ENCODE data around the gene ZGLP1.
"Not testable (repeated sequence)": the region's sequence is repeated elsewhere in the genome, so short reads cannot be mapped to it uniquely, and the experiment has no call there.

ZGLP1 gene

GRCh38 chr19:10309423-10309822, at the start of gene ZGLP1:
Gene ZGLP1 (minus strand): TSS chr19:10309815.
- DNase-seq = no peak

GRCh38 chr19:10356431-10356830, 46.8 kb upstream of the ZGLP1 start:
- no peak for DNase-seq

- peak; percentile 45 for DNase-seq
These were observed 44.3 kb upstream of the ZGLP1 start for GRCh38 chr19:10353793-10354391.

DNA sequence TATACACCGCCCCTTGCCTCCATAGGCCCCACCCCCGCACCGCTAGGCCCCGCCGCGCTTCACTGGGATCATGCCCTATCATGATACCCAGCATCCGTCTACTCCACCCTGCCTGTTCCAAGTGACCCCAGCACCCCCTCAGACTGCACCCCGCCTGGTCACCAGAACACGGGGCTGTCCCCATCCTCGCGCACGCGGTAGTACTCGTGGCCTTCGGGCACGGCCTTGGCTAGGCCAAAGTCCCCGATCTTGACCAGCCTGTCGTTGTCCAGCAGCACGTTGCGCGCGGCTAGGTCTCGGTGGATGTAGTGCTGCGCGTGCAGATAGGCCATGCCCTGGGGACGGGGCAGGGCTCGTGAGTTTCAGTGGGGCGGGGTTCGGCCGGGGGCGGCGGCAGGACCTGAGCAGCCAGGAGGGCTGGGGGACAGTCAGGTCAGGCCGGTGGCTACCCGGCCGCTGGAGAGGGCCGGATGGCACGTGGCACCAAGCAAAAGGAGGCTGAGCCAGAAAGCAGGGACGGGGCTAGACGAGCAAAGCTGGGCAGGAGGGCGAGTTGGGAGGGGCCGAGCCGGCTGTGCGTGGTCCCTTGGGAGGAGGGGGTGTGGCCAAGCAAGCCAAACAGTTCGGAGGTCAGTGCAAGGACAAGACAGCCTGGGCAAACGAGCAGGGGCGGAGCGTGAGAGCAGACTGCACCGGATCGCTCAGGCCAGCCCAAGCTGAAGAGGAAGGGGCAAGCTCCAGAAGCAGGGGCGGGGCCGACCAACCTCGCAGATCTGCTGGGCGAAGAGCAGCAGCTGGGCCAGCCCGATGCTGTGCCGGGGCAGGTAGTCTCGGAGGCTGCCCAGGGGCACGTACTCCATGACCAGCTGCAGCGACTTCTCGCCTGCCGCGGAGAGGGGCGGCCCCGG, 43.4 kb upstream of the ZGLP1 start:
- DNase-seq = no peak

GRCh38 chr19:10346509-10346908, 36.9 kb upstream of the ZGLP1 start:
- DNase-seq = no peak

DNA sequence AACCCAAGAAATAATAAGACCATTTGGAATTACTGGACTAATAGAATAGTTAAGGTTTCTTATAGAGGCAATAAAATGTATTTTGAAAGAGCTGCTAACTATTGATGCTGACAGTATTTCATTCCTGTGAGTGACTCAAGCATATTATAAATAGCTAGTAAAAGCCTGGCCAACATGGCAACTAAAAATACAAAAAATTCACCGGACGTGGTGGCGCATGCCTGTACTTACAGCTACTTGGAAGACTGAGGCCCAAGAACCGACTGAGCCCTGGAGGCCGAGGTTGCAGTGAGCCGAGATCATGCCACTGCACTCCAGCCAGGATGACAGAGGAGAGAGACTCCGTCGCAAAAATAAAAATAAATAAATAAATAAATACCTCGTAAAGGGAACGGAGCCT, 35.2 kb upstream of the ZGLP1 start:
- DNase-seq = no peak

DNA sequence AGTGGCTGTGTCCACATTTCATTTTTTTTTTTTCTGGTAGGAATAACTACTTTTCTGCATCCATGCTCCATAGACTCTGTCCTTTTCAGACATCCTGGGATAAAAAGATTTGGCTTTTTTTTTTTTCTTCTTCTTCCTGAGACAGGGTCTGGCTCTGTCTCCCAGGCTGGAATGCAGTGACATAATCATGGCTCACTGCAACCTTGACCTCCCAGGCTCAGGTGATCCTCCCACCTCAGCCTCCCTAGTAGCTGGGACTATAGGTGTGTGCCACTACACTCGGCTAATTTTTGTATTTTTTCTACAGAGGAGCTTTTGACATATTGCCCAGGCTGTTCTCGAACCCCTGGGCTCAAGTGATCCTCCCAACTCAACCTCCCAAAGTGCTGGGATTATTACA, 33.9 kb upstream of the ZGLP1 start:
- no peak for DNase-seq

- no peak for DNase-seq
These were observed 30.4 kb upstream of the ZGLP1 start for GRCh38 chr19:10339977-10340376.

DNA sequence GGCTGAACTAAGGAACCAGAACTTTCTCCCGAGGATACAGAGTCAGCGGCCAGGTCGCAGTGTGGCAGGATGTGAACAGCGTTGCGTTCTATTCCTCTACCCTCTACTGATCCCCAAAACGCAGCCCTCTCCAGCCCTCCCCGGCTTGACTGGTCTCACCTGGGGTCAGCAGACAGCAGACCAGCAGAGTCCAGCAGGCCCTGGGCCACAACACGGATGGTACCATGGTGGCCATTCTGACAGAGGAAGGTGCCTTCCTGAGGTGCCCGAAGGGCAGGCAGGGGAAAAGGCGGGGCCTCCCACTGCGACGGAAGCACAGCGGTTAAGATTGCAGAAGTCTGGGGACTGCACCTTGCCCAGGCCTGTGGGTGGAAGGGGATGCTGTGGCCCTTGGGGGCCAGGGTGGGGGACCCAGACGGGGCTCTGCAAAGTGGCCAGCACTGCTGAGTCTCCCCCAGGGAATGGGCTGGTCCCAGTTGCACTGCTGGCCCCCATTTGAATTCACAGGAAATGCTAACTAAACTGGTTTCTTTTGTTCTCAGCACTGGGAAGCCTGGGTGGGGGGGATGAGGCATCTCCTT, 29.9 kb upstream of the ZGLP1 start, which contains the start of gene ICAM3:
Gene ICAM3 (minus strand): TSS at position 245 of the 581 bp plus-strand sequence. CDS start 10 bp downstream, at position 235.
- DNase-seq = no peak

- no peak for DNase-seq
These were observed 29.3 kb upstream of the ZGLP1 start for GRCh38 chr19:10338940-10339339.

- not testable (repeated sequence) for DNase-seq
These were observed 27.1 kb upstream of the ZGLP1 start for GRCh38 chr19:10336725-10337124.

GRCh38 chr19:10335352-10335985, 25.9 kb upstream of the ZGLP1 start:
- no peak for DNase-seq

DNA sequence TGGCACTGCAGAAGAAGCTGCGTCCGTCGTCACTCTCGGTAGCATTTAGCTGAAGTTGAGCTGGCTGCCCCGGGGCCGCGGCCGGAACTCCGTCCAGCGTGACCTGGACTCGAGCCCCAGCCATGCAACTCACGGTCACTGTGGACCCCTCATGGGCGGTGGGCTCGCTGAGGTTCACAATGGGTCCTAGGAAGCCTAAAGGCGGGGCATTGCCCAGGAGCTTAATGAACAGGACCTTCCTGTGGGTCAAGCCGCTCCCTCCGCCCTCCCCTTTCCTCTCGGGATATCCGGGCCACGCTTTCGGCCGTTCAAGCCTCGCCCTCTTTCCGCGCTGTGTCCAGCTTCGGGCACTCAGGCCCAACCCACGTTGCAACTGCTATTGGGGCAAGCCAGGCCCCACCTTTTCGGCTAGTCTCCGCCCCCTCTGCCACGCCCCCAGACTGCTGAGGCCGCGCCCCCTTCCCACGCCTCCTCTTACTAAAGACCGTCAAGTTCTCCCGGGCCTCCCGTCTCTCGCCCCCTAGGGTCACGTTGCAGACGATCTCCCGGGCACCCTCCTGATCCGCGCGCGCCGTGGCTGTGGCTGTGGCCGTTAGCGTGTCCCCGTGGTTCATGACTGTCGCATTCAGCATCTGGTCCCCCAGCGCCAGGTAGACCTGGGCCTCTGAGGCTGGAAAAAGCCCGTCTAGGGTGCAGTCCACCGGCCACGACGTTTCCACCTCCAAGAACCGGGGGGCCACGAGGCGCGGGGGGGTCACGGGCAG, 25.2 kb upstream of the ZGLP1 start:
- peak; percentile 87 for DNase-seq

DNA sequence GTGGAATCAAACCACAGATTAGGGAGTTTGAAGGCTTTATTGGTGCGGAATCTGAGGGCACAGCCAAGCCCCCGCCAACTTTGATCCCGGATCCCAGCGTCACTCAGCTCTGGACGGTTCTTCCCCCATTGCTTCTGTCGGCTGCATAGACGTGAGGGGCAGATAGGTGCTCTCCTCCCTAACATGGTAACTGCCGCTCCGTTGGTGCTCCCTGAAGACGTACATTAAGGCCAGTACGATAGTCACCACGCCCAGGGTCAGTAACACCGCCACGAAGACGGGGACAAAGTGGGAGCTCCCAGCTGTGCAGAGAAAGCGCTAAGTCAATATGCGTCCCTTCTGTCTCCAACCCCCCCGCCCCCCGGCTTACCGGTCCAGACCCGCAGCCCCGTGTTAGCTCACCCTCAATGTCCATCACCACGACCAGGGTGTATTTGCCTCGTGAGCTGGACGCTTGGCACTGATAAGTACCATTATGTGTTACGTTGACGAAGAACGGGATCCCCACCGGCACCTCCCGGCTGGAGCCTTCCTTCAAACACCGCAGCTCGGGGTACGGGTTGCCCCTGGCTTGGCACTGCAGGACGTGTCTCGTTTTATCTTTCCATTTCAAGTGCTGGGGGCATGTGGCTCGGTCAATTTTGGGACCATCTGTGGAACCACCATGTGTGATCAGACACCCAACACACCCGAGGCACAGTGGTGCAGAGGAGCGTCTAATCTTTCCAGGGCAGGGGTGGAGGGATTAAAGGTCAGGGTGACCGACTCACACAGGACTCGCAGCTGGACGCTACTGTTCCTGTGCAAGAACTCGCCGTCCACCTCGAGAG, 24.4 kb upstream of the ZGLP1 start:
- no peak for DNase-seq

DNA sequence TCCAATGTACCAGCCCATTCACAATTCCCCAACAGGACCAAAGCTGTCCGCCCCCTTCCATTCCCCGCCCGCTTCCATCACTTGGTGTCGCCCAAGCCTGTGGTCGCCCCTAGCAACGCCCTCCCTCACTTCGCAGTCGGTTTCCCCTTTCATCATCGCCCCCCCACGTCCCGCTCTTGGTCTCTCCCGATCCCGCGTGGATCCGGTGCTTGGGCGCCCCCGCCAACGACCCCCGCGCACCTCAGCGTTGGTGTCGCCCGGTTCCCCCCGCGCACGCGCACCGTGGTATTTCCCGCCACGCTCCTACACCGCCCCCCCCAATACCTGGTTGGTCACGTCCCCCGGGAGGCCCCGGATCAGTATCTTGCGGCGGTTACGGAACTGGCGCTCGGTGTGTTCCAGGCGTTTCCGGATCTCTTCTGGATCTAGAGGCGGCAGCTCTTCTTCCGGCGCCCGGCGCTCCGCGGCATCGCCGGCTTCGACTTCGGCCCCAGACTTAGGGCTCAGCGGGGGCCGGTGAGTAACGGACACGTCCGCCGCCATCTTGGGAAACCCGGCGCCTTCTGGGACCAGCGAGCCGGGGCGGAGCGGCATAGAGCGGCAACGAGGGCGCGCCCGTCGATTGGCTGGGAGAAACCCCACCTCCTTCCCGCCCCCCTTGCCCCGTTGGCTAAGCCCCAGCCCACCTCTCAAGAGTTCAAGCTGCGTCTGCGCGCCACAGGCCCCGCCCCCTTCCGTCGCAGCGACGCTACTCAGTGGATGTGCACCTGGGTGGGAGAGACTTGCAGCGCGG, 23.5 kb upstream of the ZGLP1 start, which contains the start of gene RAVER1:
Gene RAVER1 (minus strand): TSS at position 565 of the 793 bp plus-strand sequence. CDS start 22 bp downstream, at position 543.
- peak; percentile 98 for DNase-seq

- no peak for DNase-seq
These were observed 22.7 kb upstream of the ZGLP1 start for GRCh38 chr19:10332158-10332964.

GRCh38 chr19:10329555-10329954, 19.9 kb upstream of the ZGLP1 start:
- no peak for DNase-seq

DNA sequence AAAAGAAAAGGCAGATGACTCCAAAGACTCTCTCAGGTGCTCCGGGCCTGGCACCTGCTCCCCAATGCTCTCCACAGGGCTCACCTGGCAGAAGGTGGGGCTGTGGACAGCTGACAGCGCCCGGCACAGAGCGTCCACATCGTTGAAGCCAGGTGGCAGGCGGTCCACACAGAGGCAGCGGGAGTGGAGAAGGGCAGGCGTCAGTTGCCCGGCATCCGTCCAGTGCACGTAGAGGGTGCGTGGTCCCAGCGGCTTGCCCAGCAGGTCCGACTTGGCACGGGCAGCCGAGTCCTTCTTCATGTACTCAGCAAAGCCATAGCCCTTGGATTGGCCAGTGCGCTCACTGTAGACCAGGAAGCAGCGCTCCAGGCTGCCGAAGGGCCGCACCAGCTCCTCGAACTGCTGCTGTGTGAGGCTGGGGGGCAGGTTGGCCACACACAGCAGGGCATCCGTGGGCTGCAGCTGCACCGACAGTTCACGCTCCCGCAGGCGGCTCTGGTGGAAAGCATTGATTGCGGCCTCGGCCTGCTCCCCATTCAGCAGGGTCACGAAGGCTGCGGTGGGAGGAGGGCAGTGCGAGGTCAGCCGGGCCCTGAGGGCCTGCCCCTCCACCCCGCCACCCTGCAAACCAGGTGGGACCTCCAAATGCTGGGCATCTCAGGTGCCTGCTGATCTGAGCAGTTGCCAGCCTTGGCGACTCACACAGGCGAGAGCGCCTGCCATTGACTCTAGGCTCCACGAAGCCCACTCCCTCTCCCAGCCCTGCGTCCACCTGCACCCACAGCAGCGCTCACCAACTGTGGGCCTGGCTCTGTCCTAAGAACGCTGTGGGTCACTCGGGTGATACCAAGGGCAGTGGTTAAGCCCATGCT, 19.2 kb upstream of the ZGLP1 start:
- no peak for DNase-seq

- no peak for DNase-seq
These were observed 18.2 kb upstream of the ZGLP1 start for GRCh38 chr19:10327793-10328192.

Measured in fibroblast of skin of right biceps (primary cell).